SK-N-SH (cell line): Measurements from ENCODE around the gene UNC5B. TPM values are rescaled to one million over a fixed set of nuclear protein-coding genes. Genes with fewer than 3 reads are reported as not detected.
A peak's percentile ranks its signal among the peaks of the same experiment; 100 is the strongest.

Experiments
- CTCF ChIA-PET: fragments of 300-600, 350-600 bp; formaldehyde crosslinking; extraction: SDS; loops from one replicate; lab custom pipeline; 2021; lab: Yijun Ruan, JAX
- POLR2A ChIA-PET: fragments of 350-600 bp; sonication (Branson Sonifier 250); formaldehyde crosslinking; extraction: SDS; loops from one replicate; lab custom pipeline; 2020; ENCODE audit warnings: antibody characterized with exemption, inconsistent platforms; lab: Yijun Ruan, JAX
- DNase-seq: peaks from one replicate; pipeline ENCODE4 v3.0.0; 2012
- H2AFZ ChIP-seq: fragments of 200-600 bp; sonication (generic); 2 replicates; pipeline ENCODE4 v1.8.1; 2016; ENCODE audit warnings: antibody characterized with exemption, mild to moderate bottlenecking, low read depth
- H3F3A ChIP-seq: fragments of 200-600 bp; sonication (generic); replicated peaks from 2 replicates; pipeline ENCODE3; 2016; ENCODE audit warnings: antibody characterized with exemption, mild to moderate bottlenecking; ENCODE audit not compliant: insufficient read depth
- H3K27ac ChIP-seq, 2 experiments: fragments of 200-500 bp in 1 of 2; fragments of 200-600 bp in 1 of 2; sonication (Bioruptor generic) in 1 of 2; sonication (generic), shearing (Covaris generic) in 1 of 2; 2 replicates each; pipeline versions ENCODE4 v1.5.1 to v1.6.1; 2014 to 2016; ENCODE audit warnings: low read depth in 2 of 2, inconsistent platforms in 1 of 2, low read length in 1 of 2, mild to moderate bottlenecking in 1 of 2, mixed read lengths in 1 of 2
- H3K27me3 ChIP-seq: fragments of 200-600 bp; sonication (generic), shearing (Covaris generic); 2 replicates; pipeline ENCODE4 v1.6.1; 2016; ENCODE audit warnings: mixed run types; ENCODE audit not compliant: insufficient read depth
- H3K36me3 ChIP-seq, 2 experiments: fragments of 200-500 bp in 1 of 2; fragments of 200-600 bp in 1 of 2; sonication (Bioruptor generic) in 1 of 2; sonication (generic) in 1 of 2; replicated peaks in 1 of 2; 2 replicates each; pipeline versions ENCODE3 to v1.5.1; 2014 to 2016; ENCODE audit warnings: low read length in 1 of 2, mild to moderate bottlenecking in 1 of 2; ENCODE audit not compliant: insufficient read depth in 2 of 2, control insufficient read depth in 1 of 2
- H3K4me1 ChIP-seq, 2 experiments: fragments of 200-500 bp in 1 of 2; fragments of 200-600 bp in 1 of 2; sonication (Bioruptor generic) in 1 of 2; sonication (generic), shearing (Covaris generic) in 1 of 2; 2 replicates each; pipeline versions ENCODE4 v1.5.1 to v1.6.1; 2014 to 2016; ENCODE audit warnings: low read depth in 1 of 2, low read length in 1 of 2, mixed run types in 1 of 2; ENCODE audit not compliant: insufficient read depth in 2 of 2, control insufficient read depth in 1 of 2
- H3K4me2 ChIP-seq: fragments of 200-600 bp; sonication (generic), shearing (Covaris generic); 2 replicates; pipeline ENCODE4 v1.6.1; 2017; ENCODE audit warnings: mixed run types
- H3K4me3 ChIP-seq, 2 experiments: fragments of 200-500 bp in 1 of 2; fragments of 200-600 bp in 1 of 2; sonication (Bioruptor generic) in 1 of 2; sonication (generic), shearing (Covaris generic) in 1 of 2; 2 replicates each; pipeline versions ENCODE4 v1.5.1 to v1.8.1; 2014 to 2016; ENCODE audit warnings: low read depth in 2 of 2, inconsistent platforms in 1 of 2, low read length in 1 of 2, mild to moderate bottlenecking in 1 of 2, mixed read lengths in 1 of 2, moderate library complexity in 1 of 2
- H3K79me2 ChIP-seq: fragments of 200-600 bp; sonication (generic); 2 replicates; pipeline ENCODE4 v1.8.1; 2017; ENCODE audit warnings: mild to moderate bottlenecking; ENCODE audit not compliant: insufficient read depth
- H3K9ac ChIP-seq: fragments of 200-600 bp; sonication (generic); 2 replicates; pipeline ENCODE4 v1.6.1; 2017; ENCODE audit warnings: mixed run types
- H3K9me2 ChIP-seq: fragments of 200-600 bp; sonication (generic); 2 replicates; pipeline ENCODE4 v1.6.1; 2017; ENCODE audit warnings: mixed run types
- H3K9me3 ChIP-seq: fragments of 200-600 bp; sonication (generic); 2 replicates; pipeline ENCODE4 v1.6.1; 2017; ENCODE audit warnings: mixed run types, mild to moderate bottlenecking, moderate library complexity
- H4K20me1 ChIP-seq: fragments of 200-600 bp; sonication (generic); 2 replicates; pipeline ENCODE4 v1.6.1; 2017; ENCODE audit warnings: mild to moderate bottlenecking, mixed run types; ENCODE audit not compliant: insufficient read depth
- CHD2 ChIP-seq: fragments of 150-350 bp; IDR thresholded peaks from 2 replicates; pipeline ENCODE4 v1.6.1; 2018; ENCODE audit warnings: low read length; ENCODE audit not compliant: partially characterized antibody
- ELF1 ChIP-seq: IDR thresholded peaks from 2 replicates; pipeline ENCODE4 v1.4.0; 2012
- EZH2phosphoT487 ChIP-seq: fragments of 200-600 bp; sonication (generic); IDR thresholded peaks from 2 replicates; pipeline ENCODE4 v1.6.1; 2017; ENCODE audit warnings: low read depth, mixed run types, mild to moderate bottlenecking, antibody characterized with exemption, moderate library complexity, borderline replicate concordance
- FOSL2 ChIP-seq: IDR thresholded peaks from 2 replicates; pipeline ENCODE4 v1.4.0; 2012; ENCODE audit warnings: low read depth, mild to moderate bottlenecking, moderate library complexity, borderline replicate concordance
- GABPA ChIP-seq: IDR thresholded peaks from 2 replicates; pipeline ENCODE4 v1.4.0; 2012; ENCODE audit warnings: low read depth, mild to moderate bottlenecking
- GATA2 ChIP-seq: sonication (generic); formaldehyde crosslinking; IDR thresholded peaks from 2 replicates; pipeline ENCODE4 v1.5.0; 2020; ENCODE audit warnings: mild to moderate bottlenecking, missing genetic modification reagents
- MAX ChIP-seq: IDR thresholded peaks from 2 replicates; pipeline ENCODE4 v1.4.0; 2012; ENCODE audit warnings: low read depth
- MEF2A ChIP-seq: IDR thresholded peaks from 2 replicates; pipeline ENCODE4 v1.4.0; 2012; ENCODE audit warnings: low read depth, borderline replicate concordance
- MXI1 ChIP-seq: IDR thresholded peaks from 2 replicates; pipeline ENCODE4 v1.6.1; 2012; ENCODE audit warnings: mild to moderate bottlenecking, low read depth, low read length, improper control_type of control experiment
- NFIC ChIP-seq: IDR thresholded peaks from 2 replicates; pipeline ENCODE4 v1.4.0; 2012; ENCODE audit warnings: borderline replicate concordance
- NRF1 ChIP-seq: IDR thresholded peaks from 2 replicates; pipeline ENCODE4 v1.6.1; 2012; ENCODE audit warnings: low read depth, mild to moderate bottlenecking, low read length
- REST ChIP-seq: IDR thresholded peaks from 2 replicates; pipeline ENCODE4 v1.6.1; 2012; ENCODE audit warnings: mild to moderate bottlenecking, low read depth, low read length, moderate library complexity
- RXRA ChIP-seq: IDR thresholded peaks from 2 replicates; pipeline ENCODE4 v1.4.0; 2012; ENCODE audit warnings: low read depth, mild to moderate bottlenecking, borderline replicate concordance
- SIN3A ChIP-seq: IDR thresholded peaks from 2 replicates; pipeline ENCODE4 v1.6.1; 2012; ENCODE audit warnings: low read depth, mild to moderate bottlenecking, low read length, moderate library complexity, borderline replicate concordance
- SMC3 ChIP-seq: IDR thresholded peaks from 2 replicates; pipeline ENCODE4 v1.6.1; 2012; ENCODE audit warnings: low read depth, low read length, improper control_type of control experiment
- TAF1 ChIP-seq: IDR thresholded peaks from 2 replicates; pipeline ENCODE4 v1.6.1; 2012; ENCODE audit warnings: low read depth, mild to moderate bottlenecking, low read length, moderate library complexity, borderline replicate concordance
- YY1 ChIP-seq: IDR thresholded peaks from 2 replicates; pipeline ENCODE4 v1.4.0; 2012; ENCODE audit warnings: low read depth, mild to moderate bottlenecking
- WGBS: methylation state at CpG from one replicate; pipeline ENCODE4 v1.1.6; 2017; ENCODE audit warnings: low lambda C conversion rate; 5-methylcytosine and 5-hydroxymethylcytosine counted together
- polyA plus RNA-seq, 3 experiments: library from polyadenylated mRNA; depleted of rRNA; stranded (reverse); fragments of >200 nt; gene quantifications; 2 replicates each; pipeline ENCODE4 v1.2.3, GENCODE V29; 2012

Gene UNC5B
- polyA plus RNA-seq, 1 of the 3 experiments (the other 2 are of a cell fraction), result 13.8 TPM

GRCh38 chr10:71191551-71192076 lies 20.8 kb upstream of the UNC5B start:
- CTCF ChIA-PET, result interaction anchor here (0.7 to 1.6 kb wide), 4 partner anchors 14 to 265 kb away, joined by 3 to 7 read pairs (median 4); no protein-coding TSS in a partner anchor

GRCh38 chr10:71193516-71193915 lies 18.9 kb upstream of the UNC5B start:
- CTCF ChIA-PET, result interaction anchor here (0.9 to 1.7 kb wide), 5 partner anchors 11 to 268 kb away, joined by 3 to 5 read pairs (median 3); no protein-coding TSS in a partner anchor
- H4K20me1 ChIP-seq, result no peaks in the 10 kb centered on the region
- POLR2A ChIA-PET, result interaction anchor here (0.5 kb wide), 1 partner anchor 117 kb away, joined by 4 read pairs; no protein-coding TSS in a partner anchor
- H3K9me3 ChIP-seq, result no peaks in the 10 kb centered on the region
- H3K27ac ChIP-seq, result no peak overlapping the region
- TF ChIP-seq SMC3, result no peak
- no peak for TF ChIP-seq MEF2A
- TF ChIP-seq MAX, result no peak
- no peak for TF ChIP-seq ELF1
- TF ChIP-seq RXRA, result no peak
- TF ChIP-seq CHD2, result no peak
- no peak for TF ChIP-seq NRF1
- no peak for TF ChIP-seq REST
- TF ChIP-seq NFIC, result no peak
- no peak for TF ChIP-seq YY1
- no peak for TF ChIP-seq GATA2 (CRISPR knock-in tag)
- no peak for TF ChIP-seq TAF1
- TF ChIP-seq EZH2phosphoT487, result no peak
- TF ChIP-seq GABPA, result no peak
- TF ChIP-seq FOSL2, result no peak
- TF ChIP-seq, all 33 proteins: peak for 0
- Histone ChIP-seq H3K36me3 (no peaks in the 10 kb centered on the region), H3F3A (no peaks in the 10 kb centered on the region), H3K9me2 (no peaks in the 10 kb centered on the region), H3K79me2 (no peaks in the 10 kb centered on the region), H2AFZ (no peak overlapping the region), H3K4me3 (no peak overlapping the region), H3K4me1 (peaks cover 0 to 15% of the 10 kb centered on the region in 2 experiments; a peak in 1 of 4 replicates), H3K4me2 (no peak overlapping the region), H3K27me3 (no peaks in the 10 kb centered on the region), H3K9ac (no peak overlapping the region)
- DNase-seq, result no peak
- 45% methylated on average over 2 of the region's 3 CpGs for WGBS

More at GRCh38 chr10:71191551-71192076, 20.8 kb upstream of the UNC5B start:
- no peaks in the 10 kb centered on the region for H3K36me3 ChIP-seq
- no peak overlapping the region for H3K9ac ChIP-seq
- no peaks in the 10 kb centered on the region for H4K20me1 ChIP-seq
- H3K79me2 ChIP-seq, result no peaks in the 10 kb centered on the region
- POLR2A ChIA-PET, result no interaction called here
- H3K4me1 ChIP-seq, result peaks cover 0 to 15% of the 10 kb centered on the region in 2 experiments; a peak in 1 of 4 replicates
- WGBS, result 23% methylated on average over 13 of the region's 13 CpGs
- no peak overlapping the region for H3K4me2 ChIP-seq
- H3K27me3 ChIP-seq, result no peaks in the 10 kb centered on the region; the same call in 1 of the 2 replicates
- no peaks in the 10 kb centered on the region for H3F3A ChIP-seq
- no peak overlapping the region for H2AFZ ChIP-seq
- H3K9me3 ChIP-seq, result no peaks in the 10 kb centered on the region
- H3K4me3 ChIP-seq, result no peak overlapping the region; a peak in 1 of 4 replicates
- H3K9me2 ChIP-seq, result no peaks in the 10 kb centered on the region
- TF ChIP-seq SIN3A (no peak), MXI1 (peak; percentile 79; the same call in 1 of the 2 replicates), TAF1 (no peak), GATA2 (CRISPR knock-in tag) (peak; percentile 39; the same call in 1 of the 2 replicates), FOSL2 (no peak), RXRA (no peak), NFIC (0 out of 2 replicates have a peak, but pooled peaks have one; percentile 24)
- peak; percentile 80 for DNase-seq
- H3K27ac ChIP-seq, result peak overlapping the region in 1 of 2 experiments; percentile 45; a peak in 2 of 4 replicates
